Heart left ventricle (tissue), 13 donors: ENCODE data around the gene TICAM2.

Experiments used
- POLR2A ChIP-seq, 2 donors: fragments of 450-650 bp; IDR thresholded peaks; one replicate each; pipeline ENCODE4 v1.6.1; 2017; ENCODE audit warnings: antibody characterized with exemption in 2 of 2, mild to moderate bottlenecking in 2 of 2, moderate library complexity in 2 of 2
- TF ChIP-seq, protein P1 (sequence below), 12 donors: fragments of 200-600 bp; sonication (generic) in 4 of 12; IDR thresholded peaks; one replicate each; pipeline versions ENCODE4 v1.5.0 to v1.8.0; 2018 to 2022; ENCODE audit warnings: antibody characterized with exemption in 12 of 12, mild to moderate bottlenecking in 5 of 12
- donor health status: ischemic (EF 13 %, LVEDD 7.1; RV severe dilation, severe dysfunction).
- donor health status: DM: no; HTN: yes; CAD: no.
- donor health status: DM: no; HTN: no; CAD: no.
- donor health status: ischemic (EF 25% LVEDD 6.9; RV normal size, moderate dysfunction).
- donor health status: ischemic (EF 25% LVEDD 5.7; RV mildly dilated, moderate dysfunction).
- donor health status: ischemic (EF 35%, LVEDD 5.7; RV mildly dilated, moderate dysfunction).
- donor health status: nonischemic (EF 11% LVEDD 7.7; RV severe dilation, severe dysfunction).
- donor health status: DM: yes; HTN: yes; CAD: no.
- donor health status: PGD.
- donor health status: ischemic (EF 29% LVEDD 5.4; RV normal size, mild dysfunction).
- donor health status: nonischemic (EF 23%, LVEDD 6.1; RV moderate dilation, normal function).

DNA sequence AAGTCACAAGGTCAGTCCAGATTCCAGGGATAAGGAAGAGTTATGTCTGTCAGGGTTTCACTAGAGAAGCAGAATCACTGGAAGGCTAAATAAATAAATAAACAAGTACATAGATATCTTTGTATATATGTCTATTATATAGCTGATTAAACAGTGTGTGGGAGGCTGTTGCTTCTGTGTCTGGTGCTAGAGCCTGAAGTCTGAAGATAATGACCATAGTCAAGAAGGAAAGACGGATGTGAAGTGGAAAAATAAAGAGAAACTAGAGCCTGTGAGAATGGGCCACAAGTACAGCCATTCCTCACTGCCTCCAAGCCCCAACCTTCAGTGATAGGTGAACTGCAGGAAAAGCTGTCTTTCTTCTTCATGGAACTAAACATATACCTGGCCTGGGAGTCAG lies 27.6 kb upstream of the TICAM2 start:
- TF ChIP-seq, protein P1, sequence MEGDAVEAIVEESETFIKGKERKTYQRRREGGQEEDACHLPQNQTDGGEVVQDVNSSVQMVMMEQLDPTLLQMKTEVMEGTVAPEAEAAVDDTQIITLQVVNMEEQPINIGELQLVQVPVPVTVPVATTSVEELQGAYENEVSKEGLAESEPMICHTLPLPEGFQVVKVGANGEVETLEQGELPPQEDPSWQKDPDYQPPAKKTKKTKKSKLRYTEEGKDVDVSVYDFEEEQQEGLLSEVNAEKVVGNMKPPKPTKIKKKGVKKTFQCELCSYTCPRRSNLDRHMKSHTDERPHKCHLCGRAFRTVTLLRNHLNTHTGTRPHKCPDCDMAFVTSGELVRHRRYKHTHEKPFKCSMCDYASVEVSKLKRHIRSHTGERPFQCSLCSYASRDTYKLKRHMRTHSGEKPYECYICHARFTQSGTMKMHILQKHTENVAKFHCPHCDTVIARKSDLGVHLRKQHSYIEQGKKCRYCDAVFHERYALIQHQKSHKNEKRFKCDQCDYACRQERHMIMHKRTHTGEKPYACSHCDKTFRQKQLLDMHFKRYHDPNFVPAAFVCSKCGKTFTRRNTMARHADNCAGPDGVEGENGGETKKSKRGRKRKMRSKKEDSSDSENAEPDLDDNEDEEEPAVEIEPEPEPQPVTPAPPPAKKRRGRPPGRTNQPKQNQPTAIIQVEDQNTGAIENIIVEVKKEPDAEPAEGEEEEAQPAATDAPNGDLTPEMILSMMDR (IDR thresholded peaks at IDR 0.05): no peak
- no peak for TF ChIP-seq POLR2A (IDR thresholded peaks at IDR 0.05)
